ENCODE results near the gene IL17RE. TPM values are rescaled to one million over a fixed set of nuclear protein-coding genes. Genes with fewer than 3 reads are reported as not detected.
"Not testable (repeated sequence)": the region's sequence is repeated elsewhere in the genome, so short reads cannot be mapped to it uniquely, and the experiment has no call there.

The IL17RE gene
- total RNA-seq, 2 donors from 2014 or later: 9.6 to 10.0 TPM

- intact Hi-C loops (cut with DNase I): loop anchor here in 1 of 2 donors (5.0 kb wide), 1 partner anchor 76 kb away; the partner anchor contains the start of gene RPUSD3
- DNase-seq (ENCODE audit: low spot score): no peak
Observed at GRCh38 chr3:9918261-9919038, 15.8 kb downstream of the IL17RE start.

GRCh38 chr3:9928158-9928557 lies 25.5 kb downstream of the IL17RE start:
- intact Hi-C loops (cut with DNase I): no loop called here
- no peak for DNase-seq (ENCODE audit: low spot score)

GRCh38 chr3:9930804-9931418 lies 28.3 kb downstream of the IL17RE start:
- DNase-seq (ENCODE audit: low spot score): no peak
- intact Hi-C loops (cut with DNase I): no loop called here

- no peak for DNase-seq (ENCODE audit: low spot score)
- intact Hi-C loops (cut with DNase I): no loop called here
Observed at GRCh38 chr3:9932535-9932842, 29.8 kb downstream of the IL17RE start.

GRCh38 chr3:9932843-9933560 lies 30.4 kb downstream of the IL17RE start:
- intact Hi-C loops (cut with DNase I): no loop called here
- DNase-seq (ENCODE audit: low spot score): peak; percentile 95

GRCh38 chr3:9933561-9934234 lies 31.1 kb downstream of the IL17RE start, which contains the start of gene CRELD1:
CRELD1 (plus strand) TSS chr3:9933834; CDS start chr3:9934439, 605 bp downstream.
- intact Hi-C loops (cut with DNase I): no loop called here

GRCh38 chr3:9934235-9934621 lies 31.6 kb downstream of the IL17RE start:
- no peak for DNase-seq (ENCODE audit: low spot score)

More at GRCh38 chr3:9933561-9934234, 31.1 kb downstream of the IL17RE start, which contains the start of gene CRELD1:
- DNase-seq (ENCODE audit: low spot score): peak; percentile 99

GRCh38 chr3:9934993-9935392 lies 32.3 kb downstream of the IL17RE start:
- DNase-seq (ENCODE audit: low spot score): no peak
- intact Hi-C loops (cut with DNase I): no loop called here

More at GRCh38 chr3:9934235-9934621, 31.6 kb downstream of the IL17RE start:
- intact Hi-C loops (cut with DNase I): no loop called here

- DNase-seq (ENCODE audit: low spot score): no peak
- intact Hi-C loops (cut with DNase I): no loop called here
Observed at GRCh38 chr3:9935966-9936510, 33.4 kb downstream of the IL17RE start.

- DNase-seq (ENCODE audit: low spot score): no peak
- intact Hi-C loops (cut with DNase I): no loop called here
Observed at GRCh38 chr3:9937486-9938238, 35.0 kb downstream of the IL17RE start.

- intact Hi-C loops (cut with DNase I): no loop called here
- DNase-seq (ENCODE audit: low spot score): no peak
Observed at GRCh38 chr3:9938966-9939365, 36.3 kb downstream of the IL17RE start.

GRCh38 chr3:9939906-9940305 lies 37.3 kb downstream of the IL17RE start:
- DNase-seq (ENCODE audit: low spot score); intact Hi-C loops (cut with DNase I): not testable (repeated sequence)

GRCh38 chr3:9940746-9941145 lies 38.1 kb downstream of the IL17RE start:
- intact Hi-C loops (cut with DNase I): no loop called here
- DNase-seq (ENCODE audit: low spot score): no peak

GRCh38 chr3:9942164-9942563 lies 39.5 kb downstream of the IL17RE start:
- intact Hi-C loops (cut with DNase I): no loop called here
- DNase-seq (ENCODE audit: low spot score): no peak

GRCh38 chr3:9942934-9943690 lies 40.5 kb downstream of the IL17RE start:
- intact Hi-C loops (cut with DNase I): no loop called here

GRCh38 chr3:9944271-9944670 lies 41.6 kb downstream of the IL17RE start:
- DNase-seq (ENCODE audit: low spot score): no peak
- intact Hi-C loops (cut with DNase I): no loop called here

More at GRCh38 chr3:9942934-9943690, 40.5 kb downstream of the IL17RE start:
- no peak for DNase-seq (ENCODE audit: low spot score)

GRCh38 chr3:9945358-9945757 lies 42.7 kb downstream of the IL17RE start:
- peak; percentile 65 for DNase-seq (ENCODE audit: low spot score)
- intact Hi-C loops (cut with DNase I): no loop called here

Measured in posterior vena cava (tissue), 2 donors.